Smooth muscle cell of the brain vasculature (primary cell): ENCODE results near the gene THOC1.
"Not testable (repeated sequence)": the region's sequence is repeated elsewhere in the genome, so short reads cannot be mapped to it uniquely, and the experiment has no call there.

Experiments used
- DNase-seq: peaks from one replicate; pipeline ENCODE4 v3.0.0-alpha.2; 2012; ENCODE audit warnings: low read depth, low spot score

Gene THOC1

GRCh38 chr18:267688-268552 is at the start of gene THOC1:
Gene THOC1, minus strand, starts transcription at chr18:268047. Its CDS starts 28 bp downstream, at chr18:268019.
- peak; percentile 66 for DNase-seq

- no peak for DNase-seq
Measured at GRCh38 chr18:317618-318017, 49.8 kb upstream of the THOC1 start.

- no peak for DNase-seq
Measured at GRCh38 chr18:316393-316792, 48.5 kb upstream of the THOC1 start.

- no peak for DNase-seq
Measured at GRCh38 chr18:313931-314330, 46.1 kb upstream of the THOC1 start.

GRCh38 chr18:312415-312814 is 44.6 kb upstream of the THOC1 start:
- DNase-seq = no peak

GRCh38 chr18:310042-310441 is 42.2 kb upstream of the THOC1 start:
- no peak for DNase-seq

- not testable (repeated sequence) for DNase-seq
Measured at GRCh38 chr18:308086-308485, 40.2 kb upstream of the THOC1 start.

- no peak for DNase-seq
Measured at GRCh38 chr18:306608-307255, 38.9 kb upstream of the THOC1 start.

GRCh38 chr18:305003-305501 is 37.2 kb upstream of the THOC1 start:
- DNase-seq = no peak

- no peak for DNase-seq
Measured at GRCh38 chr18:303607-304006, 35.8 kb upstream of the THOC1 start.

GRCh38 chr18:303011-303410 is 35.2 kb upstream of the THOC1 start:
- DNase-seq = no peak

- DNase-seq = no peak
Measured at GRCh38 chr18:302097-302496, 34.2 kb upstream of the THOC1 start.

- no peak for DNase-seq
Measured at GRCh38 chr18:297936-298335, 30.1 kb upstream of the THOC1 start.

GRCh38 chr18:295756-296490 is 28.1 kb upstream of the THOC1 start:
- DNase-seq = no peak

- no peak for DNase-seq
Measured at GRCh38 chr18:294566-294965, 26.7 kb upstream of the THOC1 start.

GRCh38 chr18:293536-293935 is 25.7 kb upstream of the THOC1 start:
- DNase-seq = no peak

GRCh38 chr18:292271-292670 is 24.4 kb upstream of the THOC1 start:
- DNase-seq = no peak

- not testable (repeated sequence) for DNase-seq
Measured at GRCh38 chr18:289970-290369, 22.1 kb upstream of the THOC1 start.

- DNase-seq = no peak
Measured at GRCh38 chr18:289026-289425, 21.2 kb upstream of the THOC1 start.

- DNase-seq = no peak
Measured at GRCh38 chr18:286515-287310, 18.9 kb upstream of the THOC1 start.

- no peak for DNase-seq
Measured at GRCh38 chr18:285817-286216, 18.0 kb upstream of the THOC1 start.
